ENCODE results near the gene CFH. TPM values are rescaled to one million over a fixed set of nuclear protein-coding genes. Genes with fewer than 3 reads are reported as not detected.

CFH gene
- total RNA-seq, 2 donors from 2014 or later = 15.4 to 20.5 TPM

DNA sequence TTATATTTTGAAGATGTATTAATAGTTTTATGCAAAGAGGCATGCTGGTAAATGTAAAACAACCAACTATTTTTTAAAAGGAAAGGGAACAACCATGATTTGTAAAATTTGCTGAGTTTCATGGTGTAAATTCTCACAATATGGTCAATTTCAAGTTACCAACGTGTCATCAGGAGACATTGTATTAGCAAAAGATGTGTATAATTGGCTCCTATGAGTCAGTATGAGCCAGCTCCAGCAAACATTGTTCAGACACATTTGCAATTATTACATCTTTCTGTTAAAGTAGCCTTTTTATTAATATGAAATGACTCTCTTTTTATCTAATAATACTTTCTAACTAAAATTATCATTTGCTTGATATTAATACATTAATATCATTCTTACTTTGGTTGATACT is 15.3 kb downstream of the CFH start:
- Histone ChIP-seq H3K9ac (ENCODE audit: low read depth in 2 of 2, low read length in 2 of 2) (no peak overlapping the region), H3K4me1 (no peaks in the 10 kb centered on the region), H3K9me3 (no peaks in the 10 kb centered on the region), H3K4me3 (no peak overlapping the region), H3K27ac (no peak overlapping the region), H3K27me3 (no peaks in the 10 kb centered on the region), H3K36me3 (no peaks in the 10 kb centered on the region)
- intact Hi-C loops (cut with DNase I) = no loop called here
- no peak for DNase-seq
- TF ChIP-seq, protein P1, sequence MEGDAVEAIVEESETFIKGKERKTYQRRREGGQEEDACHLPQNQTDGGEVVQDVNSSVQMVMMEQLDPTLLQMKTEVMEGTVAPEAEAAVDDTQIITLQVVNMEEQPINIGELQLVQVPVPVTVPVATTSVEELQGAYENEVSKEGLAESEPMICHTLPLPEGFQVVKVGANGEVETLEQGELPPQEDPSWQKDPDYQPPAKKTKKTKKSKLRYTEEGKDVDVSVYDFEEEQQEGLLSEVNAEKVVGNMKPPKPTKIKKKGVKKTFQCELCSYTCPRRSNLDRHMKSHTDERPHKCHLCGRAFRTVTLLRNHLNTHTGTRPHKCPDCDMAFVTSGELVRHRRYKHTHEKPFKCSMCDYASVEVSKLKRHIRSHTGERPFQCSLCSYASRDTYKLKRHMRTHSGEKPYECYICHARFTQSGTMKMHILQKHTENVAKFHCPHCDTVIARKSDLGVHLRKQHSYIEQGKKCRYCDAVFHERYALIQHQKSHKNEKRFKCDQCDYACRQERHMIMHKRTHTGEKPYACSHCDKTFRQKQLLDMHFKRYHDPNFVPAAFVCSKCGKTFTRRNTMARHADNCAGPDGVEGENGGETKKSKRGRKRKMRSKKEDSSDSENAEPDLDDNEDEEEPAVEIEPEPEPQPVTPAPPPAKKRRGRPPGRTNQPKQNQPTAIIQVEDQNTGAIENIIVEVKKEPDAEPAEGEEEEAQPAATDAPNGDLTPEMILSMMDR (IDR thresholded peaks at IDR 0.05) = no peak

DNA sequence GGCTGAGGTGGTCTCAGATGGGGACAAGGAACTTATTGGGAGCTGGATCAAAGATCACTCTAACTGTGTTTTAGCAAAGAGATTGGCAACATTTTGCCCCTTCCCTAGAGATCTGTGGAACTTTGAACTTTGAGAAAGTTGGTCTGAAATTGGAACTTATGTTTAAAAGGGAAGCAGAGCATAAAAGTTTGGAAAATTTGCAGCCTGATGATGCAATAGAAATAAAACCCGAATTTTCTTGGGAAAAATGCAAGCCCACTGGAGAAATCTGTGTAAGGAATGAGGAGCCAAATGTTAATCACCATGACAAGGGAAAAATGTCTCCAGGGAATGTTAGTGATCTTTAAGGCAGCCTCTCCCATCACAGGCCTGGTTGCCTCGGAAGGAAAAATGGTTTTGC is 17.2 kb downstream of the CFH start:
- intact Hi-C loops (cut with DNase I) = no loop called here
- no peak for DNase-seq
- TF ChIP-seq, protein P1 (IDR thresholded peaks at IDR 0.05) = no peak
- Histone ChIP-seq H3K27me3 (no peaks in the 10 kb centered on the region), H3K4me3 (no peak overlapping the region), H3K9ac (ENCODE audit: low read depth in 2 of 2, low read length in 2 of 2) (no peak overlapping the region), H3K9me3 (no peaks in the 10 kb centered on the region), H3K27ac (no peak overlapping the region), H3K4me1 (no peaks in the 10 kb centered on the region), H3K36me3 (no peaks in the 10 kb centered on the region)

DNA sequence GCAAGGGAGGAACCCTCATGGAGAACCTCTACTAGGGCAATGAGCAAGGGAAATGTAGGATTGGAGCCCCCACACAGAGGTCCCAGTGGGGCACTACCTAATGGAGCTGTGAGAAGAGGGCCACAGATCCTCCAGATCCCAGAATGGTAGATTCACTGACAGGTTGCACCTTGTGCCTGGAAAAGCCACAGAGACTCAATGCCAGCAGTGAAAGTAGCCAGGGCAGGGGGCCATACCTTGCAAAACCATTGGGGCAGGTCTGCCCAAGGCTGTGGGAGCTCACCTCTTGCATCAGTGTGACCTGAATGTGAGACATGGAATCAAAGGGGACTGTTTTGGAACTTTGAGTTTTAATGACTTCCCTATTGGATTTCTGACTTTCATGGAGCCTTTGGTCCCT is 17.9 kb downstream of the CFH start:
- no peaks in the 10 kb centered on the region for H3K36me3 ChIP-seq
- H3K9ac ChIP-seq (ENCODE audit: low read depth in 2 of 2, low read length in 2 of 2) = no peak overlapping the region
- no peak for DNase-seq
- TF ChIP-seq, protein P1 (IDR thresholded peaks at IDR 0.05) = no peak
- no peak overlapping the region for H3K27ac ChIP-seq
- no peaks in the 10 kb centered on the region for H3K9me3 ChIP-seq
- H3K4me1 ChIP-seq = no peaks in the 10 kb centered on the region
- intact Hi-C loops (cut with DNase I) = no loop called here
- no peaks in the 10 kb centered on the region for H3K27me3 ChIP-seq
- H3K4me3 ChIP-seq = no peak overlapping the region

DNA sequence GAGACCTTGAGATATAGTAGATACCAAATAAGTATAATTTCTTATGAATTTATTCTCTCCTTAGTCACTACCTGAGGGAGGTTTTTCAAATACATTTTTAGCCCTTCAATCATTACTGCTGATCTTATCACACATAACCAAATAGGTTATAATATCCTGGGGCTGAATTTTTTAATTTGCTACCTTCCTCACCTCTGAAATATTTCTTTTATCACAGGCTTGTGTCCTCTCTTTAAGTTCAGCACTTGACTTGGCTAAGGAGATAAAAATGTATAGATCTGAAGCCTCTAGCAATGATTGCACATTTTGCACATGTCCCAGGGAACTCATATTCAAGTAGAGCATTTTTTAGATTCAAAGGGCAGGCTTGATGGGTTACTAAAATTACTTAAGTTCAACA is 23.1 kb downstream of the CFH start:
- Histone ChIP-seq H3K27ac (no peak overlapping the region), H3K9ac (ENCODE audit: low read depth in 2 of 2, low read length in 2 of 2) (no peak overlapping the region), H3K27me3 (no peaks in the 10 kb centered on the region), H3K4me1 (no peaks in the 10 kb centered on the region), H3K4me3 (no peak overlapping the region), H3K36me3 (no peaks in the 10 kb centered on the region), H3K9me3 (no peaks in the 10 kb centered on the region)
- intact Hi-C loops (cut with DNase I) = no loop called here
- no peak for DNase-seq
- TF ChIP-seq, protein P1 (IDR thresholded peaks at IDR 0.05) = no peak

DNA sequence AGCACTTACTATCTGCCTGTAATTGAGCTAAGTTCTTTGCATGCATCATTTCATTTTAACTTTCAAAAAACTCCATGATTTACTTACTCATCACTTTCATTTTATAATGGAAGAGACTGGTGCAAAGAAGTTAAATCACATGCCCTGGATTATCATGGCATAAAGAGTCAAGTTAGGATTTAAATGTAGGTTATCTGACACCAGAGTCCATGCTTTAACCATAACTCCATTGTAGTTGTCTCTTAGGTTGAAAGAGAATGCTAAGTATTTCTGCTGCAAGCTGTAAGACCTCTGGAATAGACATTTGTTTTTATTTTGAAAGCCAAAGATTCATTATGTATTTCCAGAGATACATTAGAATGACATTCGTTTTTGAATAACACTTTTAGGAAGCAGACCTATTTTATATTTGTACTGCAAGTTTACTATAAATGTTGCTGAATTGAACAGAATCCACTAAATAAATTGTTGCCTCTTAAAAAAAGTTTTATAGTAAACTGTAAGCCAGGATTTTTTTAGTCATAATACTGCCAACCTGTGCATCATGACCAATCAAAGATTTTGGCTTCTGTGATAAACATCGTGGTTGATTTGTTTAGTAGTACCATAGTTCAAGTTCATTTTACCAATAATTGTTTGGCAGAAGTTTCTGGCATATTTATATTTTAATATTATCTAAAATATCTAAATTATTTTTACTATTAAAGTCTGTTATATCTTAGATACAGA is 26.1 kb downstream of the CFH start:
- H3K9me3 ChIP-seq = no peaks in the 10 kb centered on the region
- H3K9ac ChIP-seq (ENCODE audit: low read depth in 2 of 2, low read length in 2 of 2) = no peak overlapping the region

More for the DNA sequence above, 26.1 kb downstream of the CFH start:
- Histone ChIP-seq H3K27ac (no peak overlapping the region), H3K27me3 (no peaks in the 10 kb centered on the region), H3K4me1 (no peaks in the 10 kb centered on the region), H3K36me3 (no peaks in the 10 kb centered on the region), H3K4me3 (no peak overlapping the region)
- TF ChIP-seq, protein P1 (IDR thresholded peaks at IDR 0.05) = no peak
- no peak for DNase-seq
- intact Hi-C loops (cut with DNase I) = no loop called here
